Measurements from ENCODE around the gene KIF14.

The KIF14 gene

DNA sequence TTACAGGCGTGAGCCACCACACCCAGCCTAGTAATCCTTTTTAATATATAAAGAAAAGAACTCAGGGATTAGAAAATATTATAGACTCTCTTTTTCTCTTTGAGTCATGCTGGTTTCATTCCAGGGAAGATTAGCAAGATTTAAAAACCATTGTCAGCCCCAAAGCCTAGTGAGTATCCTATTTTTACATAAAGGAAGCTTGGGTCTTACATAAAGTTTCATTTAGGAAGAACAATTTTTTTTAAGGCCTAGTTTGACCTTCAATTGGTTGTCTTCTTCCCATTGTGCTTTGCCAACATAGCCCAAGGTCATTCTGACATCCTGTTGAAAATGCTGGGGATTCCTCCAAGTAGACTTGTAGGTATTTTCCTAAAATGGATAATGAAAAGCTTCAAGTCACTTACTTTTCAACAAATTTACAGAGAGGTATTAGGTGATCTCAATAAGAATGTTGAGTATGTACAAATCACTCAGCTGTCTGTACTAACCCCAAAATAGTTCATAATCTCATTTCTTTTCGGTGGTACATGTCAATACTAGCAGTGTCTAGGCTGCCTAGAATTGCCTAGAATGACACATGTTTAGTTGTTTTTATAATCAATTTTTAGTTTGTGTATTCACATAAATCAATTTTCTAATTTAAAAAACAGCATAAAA lies 4.3 kb upstream of the KIF14 start:
- H3F3A ChIP-seq (ENCODE audit: control insufficient read depth, insufficient read depth) = peaks cover 14% of the 10 kb centered on the region; the same call in 1 of the 2 replicates
- H3K9me3 ChIP-seq (ENCODE audit: control insufficient read depth, insufficient read depth, low read length) = no peaks in the 10 kb centered on the region
- no peaks in the 10 kb centered on the region for H3K36me3 ChIP-seq (ENCODE audit: control insufficient read depth, low read length)
- H3K27ac ChIP-seq (ENCODE audit: low read depth, low read length) = no peak overlapping the region
- no peak overlapping the region for H3K4me2 ChIP-seq (ENCODE audit: low read length)
- peaks cover 12% of the 10 kb centered on the region; the same call in 1 of the 2 replicates for H4K20me1 ChIP-seq (ENCODE audit: control insufficient read depth, insufficient read depth, low read depth, low read length)
- TF ChIP-seq, protein P1, sequence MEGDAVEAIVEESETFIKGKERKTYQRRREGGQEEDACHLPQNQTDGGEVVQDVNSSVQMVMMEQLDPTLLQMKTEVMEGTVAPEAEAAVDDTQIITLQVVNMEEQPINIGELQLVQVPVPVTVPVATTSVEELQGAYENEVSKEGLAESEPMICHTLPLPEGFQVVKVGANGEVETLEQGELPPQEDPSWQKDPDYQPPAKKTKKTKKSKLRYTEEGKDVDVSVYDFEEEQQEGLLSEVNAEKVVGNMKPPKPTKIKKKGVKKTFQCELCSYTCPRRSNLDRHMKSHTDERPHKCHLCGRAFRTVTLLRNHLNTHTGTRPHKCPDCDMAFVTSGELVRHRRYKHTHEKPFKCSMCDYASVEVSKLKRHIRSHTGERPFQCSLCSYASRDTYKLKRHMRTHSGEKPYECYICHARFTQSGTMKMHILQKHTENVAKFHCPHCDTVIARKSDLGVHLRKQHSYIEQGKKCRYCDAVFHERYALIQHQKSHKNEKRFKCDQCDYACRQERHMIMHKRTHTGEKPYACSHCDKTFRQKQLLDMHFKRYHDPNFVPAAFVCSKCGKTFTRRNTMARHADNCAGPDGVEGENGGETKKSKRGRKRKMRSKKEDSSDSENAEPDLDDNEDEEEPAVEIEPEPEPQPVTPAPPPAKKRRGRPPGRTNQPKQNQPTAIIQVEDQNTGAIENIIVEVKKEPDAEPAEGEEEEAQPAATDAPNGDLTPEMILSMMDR (IDR thresholded peaks at IDR 0.05; ENCODE audit: low read depth, low read length, poor library complexity, severe bottlenecking) = no peak
- no peak for TF ChIP-seq EZH2phosphoT487 (IDR thresholded peaks at IDR 0.05; ENCODE audit: borderline replicate concordance, low read length)
- H3K79me2 ChIP-seq (ENCODE audit: control insufficient read depth, low read length) = peaks cover 6% of the 10 kb centered on the region
- no peak overlapping the region for H3K4me3 ChIP-seq (ENCODE audit: low read length)
- H3K9me2 ChIP-seq (replicated peaks; ENCODE audit: control insufficient read depth, low read length) = no peaks in the 10 kb centered on the region
- H3K27me3 ChIP-seq (ENCODE audit: control insufficient read depth, low read length) = peaks cover 42% of the 10 kb centered on the region
- H3K4me1 ChIP-seq (ENCODE audit: control insufficient read depth, low read length) = peaks cover 27% of the 10 kb centered on the region

- Histone ChIP-seq H3F3A (ENCODE audit: control insufficient read depth, insufficient read depth) (peaks cover 10% of the 10 kb centered on the region; the same call in 1 of the 2 replicates), H3K27me3 (ENCODE audit: control insufficient read depth, low read length) (peaks cover 4% of the 10 kb centered on the region), H3K36me3 (ENCODE audit: control insufficient read depth, low read length) (peaks cover 19% of the 10 kb centered on the region), H3K27ac (ENCODE audit: low read depth, low read length) (no peak overlapping the region), H3K9me2 (replicated peaks; ENCODE audit: control insufficient read depth, low read length) (no peaks in the 10 kb centered on the region), H3K9me3 (ENCODE audit: control insufficient read depth, insufficient read depth, low read length) (no peaks in the 10 kb centered on the region), H4K20me1 (ENCODE audit: control insufficient read depth, insufficient read depth, low read depth, low read length) (no peaks in the 10 kb centered on the region), H3K4me1 (ENCODE audit: control insufficient read depth, low read length) (peaks cover 16% of the 10 kb centered on the region), H3K4me2 (ENCODE audit: low read length) (peak overlapping the region; percentile 92), H3K79me2 (ENCODE audit: control insufficient read depth, low read length) (peaks cover 10% of the 10 kb centered on the region), H3K4me3 (ENCODE audit: low read length) (peak overlapping the region; percentile 89)
- TF ChIP-seq EZH2phosphoT487 (IDR thresholded peaks at IDR 0.05; ENCODE audit: borderline replicate concordance, low read length) = no peak
- TF ChIP-seq, protein P1 (IDR thresholded peaks at IDR 0.05; ENCODE audit: low read depth, low read length, poor library complexity, severe bottlenecking) = no peak
Measured at GRCh38 chr1:200619894-200620272, 668 bp downstream of the KIF14 start.

DNA sequence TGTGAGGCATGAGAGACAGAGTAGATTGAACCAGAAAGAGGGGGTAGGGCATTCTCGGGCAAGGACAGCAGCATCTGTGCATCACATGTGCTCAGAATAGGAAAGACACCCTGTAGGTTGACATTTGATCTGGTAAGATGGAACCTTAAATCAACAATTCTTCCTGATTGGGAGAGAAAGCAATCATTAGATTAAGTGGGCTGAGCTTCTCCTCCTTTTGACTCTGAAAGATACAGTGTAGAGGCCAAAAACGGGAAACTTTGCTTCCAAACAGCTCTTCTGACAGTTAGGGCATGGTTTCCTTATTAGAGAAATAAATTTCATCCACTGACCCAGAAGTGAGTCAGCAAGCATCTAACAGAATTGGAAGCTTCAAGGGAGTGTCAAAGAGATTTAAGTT lies 9.7 kb downstream of the KIF14 start:
- peaks cover 32% of the 10 kb centered on the region for H3K36me3 ChIP-seq (ENCODE audit: control insufficient read depth, low read length)
- H4K20me1 ChIP-seq (ENCODE audit: control insufficient read depth, insufficient read depth, low read depth, low read length) = no peaks in the 10 kb centered on the region
- H3K27me3 ChIP-seq (ENCODE audit: control insufficient read depth, low read length) = no peaks in the 10 kb centered on the region
- no peak overlapping the region for H3K4me2 ChIP-seq (ENCODE audit: low read length)
- no peaks in the 10 kb centered on the region for H3K9me3 ChIP-seq (ENCODE audit: control insufficient read depth, insufficient read depth, low read length)
- no peak overlapping the region for H3K27ac ChIP-seq (ENCODE audit: low read depth, low read length)
- H3F3A ChIP-seq (ENCODE audit: control insufficient read depth, insufficient read depth) = 0 out of 2 replicates have a peak, but pooled peaks cover 2% of the 10 kb centered on the region
- no peak overlapping the region for H3K4me3 ChIP-seq (ENCODE audit: low read length)
- no peaks in the 10 kb centered on the region for H3K4me1 ChIP-seq (ENCODE audit: control insufficient read depth, low read length)
- H3K79me2 ChIP-seq (ENCODE audit: control insufficient read depth, low read length) = no peaks in the 10 kb centered on the region
- no peaks in the 10 kb centered on the region for H3K9me2 ChIP-seq (replicated peaks; ENCODE audit: control insufficient read depth, low read length)
- TF ChIP-seq, protein P1 (IDR thresholded peaks at IDR 0.05; ENCODE audit: low read depth, low read length, poor library complexity, severe bottlenecking) = no peak
- no peak for TF ChIP-seq EZH2phosphoT487 (IDR thresholded peaks at IDR 0.05; ENCODE audit: borderline replicate concordance, low read length)

Measured in DOHH2 (cell line).